Activated naive CD8-positive, alpha-beta T cell treated with anti-CD3 and anti-CD28 coated beads, Interleukin-2, amount 50 U/mL, for 24 hours (primary cell): ENCODE data around the gene HPCAL1.

Experiments used
- ATAC-seq: fragments of 150-1000 bp; cut with Tn5 transposase; one replicate; pipeline ENCODE4 v1.10.0; 2021
- DNase-seq: peaks from one replicate; pipeline ENCODE4 v3.0.0; 2021
- H3K27ac Mint-ChIP-seq: one replicate; pipeline ENCODE4 v1.8.0; 2021; ENCODE audit warnings: mild to moderate bottlenecking, mixed read lengths
- H3K27me3 Mint-ChIP-seq: one replicate; pipeline ENCODE4 v1.8.0; 2021; ENCODE audit warnings: mixed read lengths
- H3K36me3 Mint-ChIP-seq: one replicate; pipeline ENCODE4 v1.8.0; 2021; ENCODE audit warnings: low read depth, mixed read lengths
- H3K4me1 Mint-ChIP-seq: one replicate; pipeline ENCODE4 v1.8.0; 2021; ENCODE audit warnings: mixed read lengths
- H3K4me3 Mint-ChIP-seq: one replicate; pipeline ENCODE4 v1.8.0; 2021; ENCODE audit warnings: mild to moderate bottlenecking, moderate library complexity, mixed read lengths
- H3K9me3 Mint-ChIP-seq: one replicate; pipeline ENCODE4 v1.8.0; 2021; ENCODE audit warnings: mixed read lengths

The HPCAL1 gene

GRCh38 chr2:10406016-10406415 is 103.3 kb downstream of the HPCAL1 start:
- peak overlapping the region; percentile 42 for H3K27ac Mint-ChIP-seq
- DNase-seq (no peak), ATAC-seq (no peak)
- H3K4me1 Mint-ChIP-seq: peaks cover 87% of the 10 kb centered on the region
- peaks cover 19% of the 10 kb centered on the region for H3K36me3 Mint-ChIP-seq
- no peaks in the 10 kb centered on the region for H3K9me3 Mint-ChIP-seq
- H3K4me3 Mint-ChIP-seq: no peak overlapping the region
- H3K27me3 Mint-ChIP-seq: no peaks in the 10 kb centered on the region

DNA sequence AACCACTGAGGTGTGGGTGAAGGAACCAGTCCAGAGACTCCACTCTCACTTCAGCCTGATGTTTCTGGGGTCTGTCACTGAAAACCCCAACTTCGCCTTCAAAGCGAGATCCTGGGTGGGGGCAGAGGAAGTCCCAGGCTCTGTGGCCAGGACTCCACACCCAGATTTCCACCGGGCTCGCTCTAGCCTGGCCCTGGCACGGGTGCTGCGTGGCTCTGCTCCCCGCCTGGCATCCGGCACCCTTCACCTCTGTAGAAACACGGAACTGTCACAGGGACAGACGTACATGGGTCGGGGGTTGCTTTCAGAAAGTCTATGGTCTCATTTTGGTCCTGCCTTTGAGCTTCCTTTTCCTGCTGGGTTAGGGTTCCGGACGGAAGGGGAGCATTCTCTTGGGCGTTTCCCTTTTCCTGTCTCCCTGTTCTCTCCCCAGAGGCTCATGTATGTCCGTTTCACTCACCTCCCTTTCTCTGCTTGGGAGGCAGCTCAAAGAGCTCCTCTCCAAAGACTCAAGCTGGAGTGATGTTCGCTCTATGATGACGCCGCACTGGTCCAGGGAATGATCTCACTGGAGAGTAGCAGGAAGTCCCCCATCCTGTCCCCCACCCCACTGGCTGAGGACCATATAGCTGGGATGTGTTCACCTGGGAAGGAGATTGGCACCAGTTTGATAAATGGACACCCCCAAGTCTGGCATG is 103.9 kb downstream of the HPCAL1 start:
- Mint-ChIP-seq H3K27ac (peak overlapping the region; percentile 96), H3K4me1 (peaks cover 80% of the 10 kb centered on the region), H3K4me3 (no peak overlapping the region), H3K27me3 (no peaks in the 10 kb centered on the region), H3K36me3 (peaks cover 14% of the 10 kb centered on the region), H3K9me3 (no peaks in the 10 kb centered on the region)
- ATAC-seq (no peak), DNase-seq (no peak)

DNA sequence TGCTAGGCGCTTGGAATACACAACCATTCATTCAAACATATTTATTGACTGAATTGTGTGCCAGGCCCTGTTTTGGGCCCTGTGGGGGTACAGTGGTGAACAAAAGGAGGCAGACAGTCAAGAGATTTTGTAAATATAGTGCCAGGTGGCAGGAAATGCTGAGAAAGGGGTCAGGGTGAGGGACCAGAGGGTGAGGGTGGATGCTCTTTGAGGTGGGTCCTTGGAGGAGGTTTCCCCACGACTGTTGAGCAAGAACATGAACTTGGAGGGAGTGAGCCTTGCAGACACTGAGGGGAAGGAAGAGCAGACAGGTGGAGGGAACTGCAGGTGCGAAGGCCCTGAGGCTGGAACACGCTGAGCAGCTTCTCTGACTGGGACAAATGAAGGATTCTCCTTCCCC is 104.7 kb downstream of the HPCAL1 start:
- DNase-seq (no peak), ATAC-seq (no peak)
- peaks cover 74% of the 10 kb centered on the region for H3K4me1 Mint-ChIP-seq
- H3K36me3 Mint-ChIP-seq: peaks cover 22% of the 10 kb centered on the region
- peak overlapping the region; percentile 62 for H3K4me3 Mint-ChIP-seq
- H3K27me3 Mint-ChIP-seq: no peaks in the 10 kb centered on the region
- H3K27ac Mint-ChIP-seq: peak overlapping the region; percentile 96
- H3K9me3 Mint-ChIP-seq: no peaks in the 10 kb centered on the region

- Mint-ChIP-seq H3K9me3 (no peaks in the 10 kb centered on the region), H3K4me1 (peaks cover 69% of the 10 kb centered on the region), H3K27me3 (no peaks in the 10 kb centered on the region), H3K4me3 (peak overlapping the region; percentile 62), H3K36me3 (peaks cover 22% of the 10 kb centered on the region), H3K27ac (peak overlapping the region; percentile 96)
- DNase-seq: peak; percentile 73
- ATAC-seq: peak; percentile 85
Measured at GRCh38 chr2:10407841-10408648, 105.3 kb downstream of the HPCAL1 start.

DNA sequence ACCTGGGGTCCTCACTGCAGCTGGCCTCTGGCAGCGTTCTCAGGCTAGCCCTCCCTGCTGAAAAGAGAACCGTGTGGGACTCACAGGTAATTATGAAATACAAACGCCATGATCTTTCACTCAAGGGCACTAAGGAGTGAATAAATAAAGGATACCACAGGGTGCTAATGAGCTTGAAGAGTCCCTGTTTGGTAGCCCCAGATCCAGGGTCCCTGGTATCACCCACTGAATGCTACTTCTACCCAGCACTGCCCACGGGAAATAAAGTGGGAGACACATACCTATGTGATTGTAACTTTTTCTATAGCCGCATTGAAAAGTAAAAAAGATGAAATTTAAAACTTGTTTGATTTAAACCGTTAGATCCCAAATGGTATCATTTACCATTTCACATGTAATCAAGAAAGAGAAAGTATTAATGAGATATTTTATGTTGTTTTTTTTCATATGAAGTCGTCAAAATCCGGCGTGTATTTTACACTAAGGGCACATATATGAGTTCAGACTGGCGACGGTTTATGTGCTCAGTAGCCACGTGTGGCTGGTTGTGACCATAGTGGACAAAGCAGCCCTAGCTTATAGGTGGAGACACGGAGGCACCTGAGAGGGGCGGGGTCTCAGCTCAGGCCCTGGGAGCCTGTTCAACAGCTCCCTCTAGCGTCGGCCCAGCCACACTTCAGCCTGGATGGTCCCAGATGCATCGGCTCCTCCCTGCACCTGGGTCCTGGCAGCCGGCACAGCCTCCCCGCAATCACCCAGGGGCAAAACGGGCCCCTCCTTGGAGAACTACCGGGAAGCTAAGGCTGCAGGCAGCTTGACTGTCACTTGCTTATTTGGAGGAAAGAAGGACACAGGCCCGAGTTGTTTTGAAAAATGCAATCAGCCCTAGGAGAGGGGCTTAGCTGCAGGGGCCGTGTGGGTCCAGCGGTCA is 106.2 kb downstream of the HPCAL1 start:
- DNase-seq (peak; percentile 86), ATAC-seq (peak; percentile 56)
- Mint-ChIP-seq H3K9me3 (no peaks in the 10 kb centered on the region), H3K4me3 (peak overlapping the region; percentile 62), H3K4me1 (peaks cover 65% of the 10 kb centered on the region), H3K27ac (peak overlapping the region; percentile 96), H3K36me3 (peaks cover 21% of the 10 kb centered on the region), H3K27me3 (no peaks in the 10 kb centered on the region)

GRCh38 chr2:10410001-10410822 is 107.5 kb downstream of the HPCAL1 start:
- peaks cover 65% of the 10 kb centered on the region for H3K4me1 Mint-ChIP-seq
- H3K27ac Mint-ChIP-seq: peak overlapping the region; percentile 64
- no peak overlapping the region for H3K4me3 Mint-ChIP-seq

DNA sequence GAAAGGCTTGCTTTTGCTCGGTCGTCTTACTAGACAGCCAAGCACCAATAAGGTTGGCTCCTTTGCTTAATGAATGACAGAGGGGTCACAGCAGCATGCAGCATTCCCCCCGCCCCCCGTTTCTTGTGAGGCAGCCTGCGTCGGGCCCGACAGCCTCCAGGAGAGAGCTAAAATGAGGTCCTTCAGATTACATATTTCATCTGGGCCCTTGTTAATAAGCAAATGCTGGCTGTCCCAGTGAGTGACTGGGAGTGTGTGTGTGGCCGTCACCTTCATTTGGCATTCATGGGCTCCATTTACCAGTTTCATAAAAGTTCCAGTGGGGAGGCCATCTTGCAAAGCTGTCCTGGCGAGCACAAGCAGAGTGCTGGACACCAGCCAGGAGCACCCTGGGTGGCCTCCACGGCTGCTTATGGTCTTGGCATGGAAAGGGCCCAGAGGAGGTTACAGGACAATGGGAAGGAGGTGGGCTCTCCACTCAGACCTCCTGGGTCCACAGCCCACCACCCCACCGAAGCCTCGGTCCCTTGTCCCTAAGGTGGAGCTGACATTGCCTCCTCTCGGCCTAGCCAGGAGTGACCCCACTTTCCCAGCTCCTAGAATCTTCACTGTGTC is 108.2 kb downstream of the HPCAL1 start:
- Mint-ChIP-seq H3K4me1 (peaks cover 57% of the 10 kb centered on the region), H3K36me3 (peaks cover 19% of the 10 kb centered on the region), H3K4me3 (no peak overlapping the region), H3K27me3 (no peaks in the 10 kb centered on the region), H3K9me3 (no peaks in the 10 kb centered on the region), H3K27ac (peak overlapping the region; percentile 64)
- DNase-seq (no peak), ATAC-seq (no peak)

More at GRCh38 chr2:10410001-10410822, 107.5 kb downstream of the HPCAL1 start:
- Mint-ChIP-seq H3K27me3 (no peaks in the 10 kb centered on the region), H3K36me3 (peaks cover 21% of the 10 kb centered on the region), H3K9me3 (no peaks in the 10 kb centered on the region)
- ATAC-seq: no peak
- DNase-seq: no peak

DNA sequence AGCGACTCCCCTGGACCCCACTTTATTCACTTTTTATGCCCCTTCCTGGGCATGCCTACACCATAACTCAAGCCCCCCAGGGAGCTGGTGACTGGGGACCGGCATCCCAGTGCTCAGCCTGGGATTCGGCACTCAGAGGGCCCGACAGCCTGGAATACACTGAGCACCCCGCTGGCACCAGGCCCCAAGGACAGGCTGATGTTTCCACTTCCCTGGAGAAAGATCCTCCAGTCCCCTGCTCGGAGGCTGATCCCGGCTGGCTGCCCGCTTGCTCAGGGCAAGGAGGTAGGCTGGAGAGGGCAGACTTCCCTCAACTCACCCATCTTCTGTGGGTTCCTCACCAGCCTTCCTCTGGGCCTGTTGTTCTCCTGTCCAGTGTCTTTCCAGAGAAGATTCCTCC is 108.9 kb downstream of the HPCAL1 start:
- DNase-seq (no peak), ATAC-seq (no peak)
- peaks cover 51% of the 10 kb centered on the region for H3K4me1 Mint-ChIP-seq
- H3K4me3 Mint-ChIP-seq: no peak overlapping the region
- H3K9me3 Mint-ChIP-seq: no peaks in the 10 kb centered on the region
- no peak overlapping the region for H3K27ac Mint-ChIP-seq
- H3K36me3 Mint-ChIP-seq: peaks cover 16% of the 10 kb centered on the region
- no peaks in the 10 kb centered on the region for H3K27me3 Mint-ChIP-seq

DNA sequence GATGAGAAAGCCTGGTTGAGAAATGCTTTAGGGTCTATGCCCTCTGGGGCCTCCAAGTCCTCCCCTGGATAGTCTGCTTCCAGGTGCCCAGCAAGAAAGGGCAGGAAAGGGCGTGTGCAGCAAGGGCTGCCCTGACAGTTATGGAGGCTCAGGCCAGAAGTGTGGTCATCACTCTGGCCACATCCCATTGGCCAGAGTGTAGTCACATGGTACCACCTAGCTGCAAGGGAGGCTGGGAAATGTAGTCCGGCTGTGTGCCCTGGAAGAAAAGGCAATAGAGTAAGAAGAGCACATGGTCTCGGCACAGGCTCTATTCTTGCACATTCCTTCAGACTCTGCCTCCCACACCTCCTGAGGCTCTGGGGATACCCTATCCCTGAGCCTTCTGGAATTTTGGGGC is 109.7 kb downstream of the HPCAL1 start:
- Mint-ChIP-seq H3K27me3 (no peaks in the 10 kb centered on the region), H3K4me1 (peaks cover 45% of the 10 kb centered on the region), H3K36me3 (peaks cover 14% of the 10 kb centered on the region), H3K4me3 (no peak overlapping the region), H3K27ac (no peak overlapping the region), H3K9me3 (no peaks in the 10 kb centered on the region)
- DNase-seq: peak; percentile 30
- ATAC-seq: no peak

DNA sequence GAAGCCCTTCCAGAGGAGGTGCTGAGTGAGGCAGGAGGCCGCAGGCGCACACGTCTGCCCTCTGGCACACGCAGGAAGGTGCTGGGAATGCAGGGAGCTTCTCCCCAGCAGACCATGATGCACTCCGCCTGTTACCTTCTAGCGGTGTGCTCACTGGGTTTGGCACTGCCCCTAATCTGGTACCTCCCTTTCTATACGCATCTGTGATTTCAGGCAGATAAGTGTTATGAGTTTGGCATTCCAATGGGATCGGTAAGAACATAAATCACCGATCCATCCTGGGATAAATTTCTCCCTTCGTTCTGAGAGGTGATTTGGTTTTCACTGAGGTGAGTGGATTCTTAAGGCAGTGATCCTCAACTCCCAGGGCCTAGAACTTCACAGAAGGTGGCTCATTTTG is 110.8 kb downstream of the HPCAL1 start:
- Mint-ChIP-seq H3K4me1 (peaks cover 42% of the 10 kb centered on the region), H3K27ac (no peak overlapping the region), H3K4me3 (no peak overlapping the region)

GRCh38 chr2:10413991-10414451 is 111.3 kb downstream of the HPCAL1 start:
- Mint-ChIP-seq H3K9me3 (no peaks in the 10 kb centered on the region), H3K4me1 (peaks cover 39% of the 10 kb centered on the region), H3K36me3 (peaks cover 18% of the 10 kb centered on the region), H3K27me3 (no peaks in the 10 kb centered on the region), H3K27ac (no peak overlapping the region), H3K4me3 (no peak overlapping the region)
- no peak for DNase-seq
- ATAC-seq: no peak

More for the DNA sequence above, 110.8 kb downstream of the HPCAL1 start:
- no peaks in the 10 kb centered on the region for H3K27me3 Mint-ChIP-seq
- peaks cover 16% of the 10 kb centered on the region for H3K36me3 Mint-ChIP-seq
- DNase-seq (no peak), ATAC-seq (no peak)
- H3K9me3 Mint-ChIP-seq: no peaks in the 10 kb centered on the region

- ATAC-seq: no peak
- peaks cover 33% of the 10 kb centered on the region for H3K4me1 Mint-ChIP-seq
- H3K9me3 Mint-ChIP-seq: no peaks in the 10 kb centered on the region
- DNase-seq: no peak
- H3K4me3 Mint-ChIP-seq: no peak overlapping the region
- no peaks in the 10 kb centered on the region for H3K27me3 Mint-ChIP-seq
- H3K36me3 Mint-ChIP-seq: peaks cover 22% of the 10 kb centered on the region
- H3K27ac Mint-ChIP-seq: no peak overlapping the region
Measured at GRCh38 chr2:10414591-10414990, 111.9 kb downstream of the HPCAL1 start.

GRCh38 chr2:10415048-10415447 is 112.3 kb downstream of the HPCAL1 start:
- H3K27ac Mint-ChIP-seq: no peak overlapping the region
- peaks cover 23% of the 10 kb centered on the region for H3K36me3 Mint-ChIP-seq
- ATAC-seq (no peak), DNase-seq (no peak)
- H3K27me3 Mint-ChIP-seq: no peaks in the 10 kb centered on the region
- H3K4me3 Mint-ChIP-seq: no peak overlapping the region
- H3K4me1 Mint-ChIP-seq: peaks cover 29% of the 10 kb centered on the region
- no peaks in the 10 kb centered on the region for H3K9me3 Mint-ChIP-seq
